Daoy (cell line): ENCODE data around the gene FTO. TPM values are rescaled to one million over a fixed set of nuclear protein-coding genes. Genes with fewer than 3 reads are reported as not detected.

Source experiments
- DNase-seq: peaks from one replicate; pipeline ENCODE4 v3.0.0-alpha.2; 2015; ENCODE audit warnings: low read depth
- total RNA-seq: library from RNA; depleted of rRNA; stranded (reverse); fragments of >200 nt; shearing (Covaris generic); gene quantifications from 2 replicates; pipeline ENCODE4 v1.2.3, GENCODE V29; 2014

Gene FTO
- total RNA-seq, 1 experiment from 2014 or later, result 38.8 TPM

- no peak for DNase-seq
Observed at GRCh38 chr16:54156349-54156748, 452.4 kb downstream of the FTO start.

- no peak for DNase-seq
Observed at GRCh38 chr16:54158986-54159385, 455.0 kb downstream of the FTO start.

GRCh38 chr16:54159490-54160080, 455.6 kb downstream of the FTO start:
- no peak for DNase-seq

GRCh38 chr16:54160252-54160860, 456.4 kb downstream of the FTO start:
- DNase-seq, result no peak

GRCh38 chr16:54160939-54161897, 457.3 kb downstream of the FTO start:
- DNase-seq, result no peak

- DNase-seq, result no peak
Observed at GRCh38 chr16:54163197-54163843, 459.4 kb downstream of the FTO start.

- no peak for DNase-seq
Observed at GRCh38 chr16:54164789-54165173, 460.8 kb downstream of the FTO start.

GRCh38 chr16:54165174-54165911, 461.4 kb downstream of the FTO start:
- DNase-seq, result no peak

- DNase-seq, result no peak
Observed at GRCh38 chr16:54165912-54166865, 462.2 kb downstream of the FTO start.

GRCh38 chr16:54169112-54169511, 465.2 kb downstream of the FTO start:
- DNase-seq, result no peak

- peak; percentile 50 for DNase-seq
Observed at GRCh38 chr16:54171626-54172537, 467.9 kb downstream of the FTO start.

- no peak for DNase-seq
Observed at GRCh38 chr16:54173490-54173889, 469.5 kb downstream of the FTO start.

- DNase-seq, result no peak
Observed at GRCh38 chr16:54174201-54174600, 470.2 kb downstream of the FTO start.

GRCh38 chr16:54174750-54175149, 470.8 kb downstream of the FTO start:
- DNase-seq, result no peak

GRCh38 chr16:54175169-54175551, 471.2 kb downstream of the FTO start:
- no peak for DNase-seq

- no peak for DNase-seq
Observed at GRCh38 chr16:54175552-54176375, 471.8 kb downstream of the FTO start.

GRCh38 chr16:54176376-54176901, 472.5 kb downstream of the FTO start:
- DNase-seq, result no peak
